IMR-90 (cell line): Measurements from ENCODE around the gene ERMN. TPM values are rescaled to one million over a fixed set of nuclear protein-coding genes. Genes with fewer than 3 reads are reported as not detected.

ENCODE experiments used
- ATAC-seq: fragments of 200-7000 bp; cut with Tn5 transposase; 2 replicates; pipeline ENCODE4 v1.9.1; 2020; ENCODE audit warnings: low read depth, mild to moderate bottlenecking, moderate library complexity
- BruUV-seq: library from RNA; stranded (reverse); fragments of 400-500 nt; replicated peaks from 2 replicates; lab custom pipeline; 2021; lab: Mats Ljungman, UMichigan
- CTCF ChIA-PET: fragments of 300-600 bp; formaldehyde crosslinking; extraction: SDS; loops from one replicate; lab custom pipeline; 2021; ENCODE audit warnings: antibody characterized with exemption; lab: Yijun Ruan, JAX
- POLR2A ChIA-PET: fragments of 300-600 bp; sonication (Branson Sonifier 250); formaldehyde crosslinking; loops from one replicate; lab custom pipeline; 2022; ENCODE audit warnings: antibody characterized with exemption; ENCODE audit not compliant: unreplicated experiment; lab: Charles Lee
- DNase-seq: peaks from one replicate; pipeline ENCODE4 v3.0.0; 2013
- H2AFZ ChIP-seq: replicated peaks from 2 replicates; pipeline ENCODE3; 2013; ENCODE audit warnings: low read length, mild to moderate bottlenecking; ENCODE audit not compliant: poor library complexity
- H2AK5ac ChIP-seq: 2 replicates; pipeline ENCODE4 v1.6.1; 2013; ENCODE audit warnings: low read depth, low read length, inconsistent platforms
- H2AK9ac ChIP-seq: replicated peaks from 2 replicates; pipeline ENCODE3; 2013; ENCODE audit warnings: mild to moderate bottlenecking, low read depth, low read length, moderate library complexity; ENCODE audit not compliant: poor library complexity
- H2BK120ac ChIP-seq: 2 replicates; pipeline ENCODE4 v1.6.1; 2013; ENCODE audit warnings: low read depth, low read length, inconsistent platforms
- H2BK15ac ChIP-seq: 3 replicates; pipeline ENCODE4 v1.6.1; 2013; ENCODE audit warnings: low read depth, low read length, inconsistent platforms
- H2BK20ac ChIP-seq: 2 replicates; pipeline ENCODE4 v1.6.1; 2013; ENCODE audit warnings: low read depth, mild to moderate bottlenecking, inconsistent platforms, low read length, moderate library complexity
- H2BK5ac ChIP-seq: 2 replicates; pipeline ENCODE4 v1.6.1; 2013; ENCODE audit warnings: mild to moderate bottlenecking, low read depth, low read length, inconsistent platforms; ENCODE audit not compliant: poor library complexity, severe bottlenecking
- H3K14ac ChIP-seq: replicated peaks from 2 replicates; pipeline ENCODE4 v1.6.1; 2013; ENCODE audit warnings: low read depth, low read length, inconsistent platforms
- H3K18ac ChIP-seq: 2 replicates; pipeline ENCODE4 v1.6.1; 2013; ENCODE audit warnings: low read depth, low read length, control low read depth
- H3K23ac ChIP-seq: 2 replicates; pipeline ENCODE4 v1.6.1; 2013; ENCODE audit warnings: low read depth, low read length, inconsistent platforms
- H3K27ac ChIP-seq: 2 replicates; pipeline ENCODE4 v1.5.1; 2013; ENCODE audit warnings: mild to moderate bottlenecking, control low read depth, low read length; ENCODE audit not compliant: insufficient read depth
- H3K27me3 ChIP-seq: 2 replicates; pipeline ENCODE4 v1.6.1; 2013; ENCODE audit warnings: low read length; ENCODE audit not compliant: control insufficient read depth, insufficient read depth
- H3K36me3 ChIP-seq: 2 replicates; pipeline ENCODE4 v1.6.1; 2013; ENCODE audit warnings: low read length, mixed read lengths; ENCODE audit not compliant: control insufficient read depth, insufficient read depth
- H3K4ac ChIP-seq: 2 replicates; pipeline ENCODE4 v1.6.1; 2013; ENCODE audit warnings: low read depth, low read length, inconsistent platforms
- H3K4me1 ChIP-seq: 2 replicates; pipeline ENCODE4 v1.6.1; 2013; ENCODE audit warnings: low read length, mixed read lengths; ENCODE audit not compliant: control insufficient read depth, insufficient read depth
- H3K4me2 ChIP-seq: 2 replicates; pipeline ENCODE4 v1.6.1; 2013; ENCODE audit warnings: low read depth, mild to moderate bottlenecking, control low read depth, low read length, moderate library complexity
- H3K4me3 ChIP-seq: 2 replicates; pipeline ENCODE4 v1.5.1; 2013; ENCODE audit warnings: low read depth, mild to moderate bottlenecking, control low read depth, low read length, moderate library complexity; ENCODE audit not compliant: insufficient read depth
- H3K56ac ChIP-seq: 2 replicates; pipeline ENCODE4 v1.6.1; 2013; ENCODE audit warnings: low read length, inconsistent platforms; ENCODE audit not compliant: insufficient read depth; ENCODE audit errors: extremely low read depth
- H3K79me1 ChIP-seq, 2 experiments: 2 replicates each; pipeline ENCODE4 v1.6.1; 2013; ENCODE audit warnings: low read length in 2 of 2, inconsistent platforms in 1 of 2, low read depth in 1 of 2
- H3K9ac ChIP-seq: 2 replicates; pipeline ENCODE4 v1.6.1; 2013; ENCODE audit warnings: low read depth, low read length, control low read depth
- H3K9me1 ChIP-seq: 2 replicates; pipeline ENCODE4 v1.6.1; 2013; ENCODE audit warnings: low read length, inconsistent platforms; ENCODE audit not compliant: insufficient read depth
- H3K9me3 ChIP-seq: 2 replicates; pipeline ENCODE4 v1.6.1; 2013; ENCODE audit warnings: low read length; ENCODE audit not compliant: control insufficient read depth, insufficient read depth
- H4K20me1 ChIP-seq: 2 replicates; pipeline ENCODE4 v1.6.1; 2013; ENCODE audit warnings: low read length, inconsistent platforms; ENCODE audit not compliant: insufficient read depth
- H4K5ac ChIP-seq: 2 replicates; pipeline ENCODE4 v1.6.1; 2013; ENCODE audit warnings: mild to moderate bottlenecking, low read depth, low read length, control low read depth
- H4K8ac ChIP-seq, 2 experiments: 2 replicates each; pipeline ENCODE4 v1.6.1; 2013; ENCODE audit warnings: low read depth in 2 of 2, low read length in 2 of 2, control low read depth in 1 of 2, inconsistent platforms in 1 of 2
- H4K91ac ChIP-seq: 2 replicates; pipeline ENCODE4 v1.6.1; 2013; ENCODE audit warnings: low read depth, low read length, inconsistent platforms; ENCODE audit not compliant: insufficient read depth
- CEBPB ChIP-seq: IDR thresholded peaks from 2 replicates; pipeline ENCODE4 v1.6.1; 2012; ENCODE audit warnings: low read depth, low read length, improper control_type of control experiment
- FOS ChIP-seq: fragments of 150-350 bp; IDR thresholded peaks from 2 replicates; pipeline ENCODE4 v1.6.1; 2016; ENCODE audit warnings: low read depth, low read length
- MAFK ChIP-seq: IDR thresholded peaks from 2 replicates; pipeline ENCODE4 v1.6.1; 2012; ENCODE audit warnings: low read depth, low read length, improper control_type of control experiment
- MAZ ChIP-seq: IDR thresholded peaks from 2 replicates; pipeline ENCODE4 v1.6.1; 2012; ENCODE audit warnings: low read depth, mild to moderate bottlenecking, low read length, improper control_type of control experiment, moderate library complexity, borderline replicate concordance
- MXI1 ChIP-seq: IDR thresholded peaks from 2 replicates; pipeline ENCODE4 v1.6.1; 2012; ENCODE audit warnings: low read depth, mild to moderate bottlenecking, low read length, moderate library complexity, borderline replicate concordance
- NFE2L2 ChIP-seq: fragments of 150-350 bp; IDR thresholded peaks from 2 replicates; pipeline ENCODE4 v1.6.1; 2016; ENCODE audit warnings: low read depth, mild to moderate bottlenecking, low read length
- POLR2A ChIP-seq: IDR thresholded peaks from 2 replicates; pipeline ENCODE4 v1.6.1; 2012; ENCODE audit warnings: mild to moderate bottlenecking, low read depth, low read length
- RAD21 ChIP-seq: IDR thresholded peaks from 2 replicates; pipeline ENCODE4 v1.6.1; 2012; ENCODE audit warnings: low read length, improper control_type of control experiment
- RCOR1 ChIP-seq: IDR thresholded peaks from 2 replicates; pipeline ENCODE4 v1.6.1; 2012; ENCODE audit warnings: mild to moderate bottlenecking, low read length, improper control_type of control experiment; ENCODE audit not compliant: insufficient replicate concordance
- SMC3 ChIP-seq: fragments of 150-350 bp; IDR thresholded peaks from 2 replicates; pipeline ENCODE4 v1.6.1; 2016; ENCODE audit warnings: low read depth, mild to moderate bottlenecking, antibody characterized with exemption, low read length, moderate library complexity
- USF2 ChIP-seq: fragments of 150-350 bp; IDR thresholded peaks from 2 replicates; pipeline ENCODE4 v1.6.1; 2017; ENCODE audit warnings: mild to moderate bottlenecking, antibody characterized with exemption, low read length, low read depth
- WGBS, 2 experiments: methylation state at CpG; one replicate each; pipeline versions ENCODE4 v1.1.5 to v1.1.7; 2013; ENCODE audit warnings: missing lambda C conversion rate in 2 of 2; ENCODE audit not compliant: insufficient read length in 1 of 2; ENCODE audit errors: extremely low coverage in 2 of 2; 5-methylcytosine and 5-hydroxymethylcytosine counted together
- dilution Hi-C: fragments of 300-500 bp; cut with HindIII; formaldehyde crosslinking; loops from one replicate; pipeline ENCODE4 v1.14.3; 2018; ENCODE audit warnings: low sequenced_read_pairs; ENCODE audit not compliant: unreplicated experiment
- in situ Hi-C: fragments of 300-500 bp; cut with MboI; formaldehyde crosslinking; loops from 3 replicates; pipeline ENCODE4 v1.14.3; 2019; ENCODE audit warnings: low sequenced_read_pairs, inconsistent platforms, mixed read lengths
- intact Hi-C: fragments of 100-400 bp; cut with micrococcal nuclease; formaldehyde crosslinking; loops from 2 replicates; pipeline ENCODE4 v1.10.0; 2022
- polyA plus RNA-seq, 3 experiments: library from polyadenylated mRNA; depleted of rRNA; stranded (reverse); fragments of >200 nt; gene quantifications; 2 replicates each; pipeline ENCODE4 v1.2.3, GENCODE V29; 2012; ENCODE audit warnings: low replicate concordance in 1 of 3
- total RNA-seq: library from RNA; depleted of rRNA; stranded (reverse); fragments of >200 nt; gene quantifications from 2 replicates; pipeline ENCODE4 v1.2.3, GENCODE V29; 2012
- TF ChIP-seq, protein P1 (sequence below): fragments of 150-350 bp; IDR thresholded peaks from 2 replicates; pipeline ENCODE4 v1.6.1; 2016; ENCODE audit warnings: low read depth, mild to moderate bottlenecking, low read length, moderate library complexity, borderline replicate concordance
- TF ChIP-seq, protein P2 (sequence below): conservative IDR thresholded peaks from 2 replicates; pipeline ENCODE4 v1.5.1; 2012; ENCODE audit warnings: mild to moderate bottlenecking, low read depth, low read length, improper control_type of control experiment

ERMN gene
- total and polyA plus RNA-seq, 2 of the 4 experiments (the other 2 are of a cell fraction), result not detected

DNA sequence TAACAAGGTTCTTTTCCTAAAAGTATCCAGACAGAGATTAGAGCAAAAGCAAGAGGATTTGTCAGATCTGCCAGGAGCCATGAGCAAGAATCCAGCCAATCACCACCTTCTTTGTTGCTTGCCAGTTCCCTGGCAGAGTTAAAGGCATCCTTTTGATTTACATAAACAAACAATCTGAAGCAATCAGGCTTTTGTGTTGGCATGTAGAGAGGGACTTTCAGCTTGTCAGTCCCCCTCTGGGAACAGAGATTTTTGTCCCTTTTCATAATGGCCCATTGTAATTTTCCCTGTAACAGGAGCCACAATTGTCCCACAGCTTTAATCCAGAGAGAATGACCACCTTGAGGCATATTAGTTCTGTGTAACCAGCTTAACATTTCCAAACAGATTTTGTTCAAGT, at the start of gene ERMN (continued):
- TF ChIP-seq, protein P1, sequence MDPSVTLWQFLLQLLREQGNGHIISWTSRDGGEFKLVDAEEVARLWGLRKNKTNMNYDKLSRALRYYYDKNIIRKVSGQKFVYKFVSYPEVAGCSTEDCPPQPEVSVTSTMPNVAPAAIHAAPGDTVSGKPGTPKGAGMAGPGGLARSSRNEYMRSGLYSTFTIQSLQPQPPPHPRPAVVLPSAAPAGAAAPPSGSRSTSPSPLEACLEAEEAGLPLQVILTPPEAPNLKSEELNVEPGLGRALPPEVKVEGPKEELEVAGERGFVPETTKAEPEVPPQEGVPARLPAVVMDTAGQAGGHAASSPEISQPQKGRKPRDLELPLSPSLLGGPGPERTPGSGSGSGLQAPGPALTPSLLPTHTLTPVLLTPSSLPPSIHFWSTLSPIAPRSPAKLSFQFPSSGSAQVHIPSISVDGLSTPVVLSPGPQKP, result no peak

GRCh38 chr2:157375384-157375783, 49.8 kb upstream of the ERMN start:
- Histone ChIP-seq H3K9ac (no peak overlapping the region), H3K4me2 (no peak overlapping the region), H3K23ac (no peak overlapping the region), H4K91ac (no peak overlapping the region), H3K9me1 (no peaks in the 10 kb centered on the region), H3K4ac (no peak overlapping the region), H3K18ac (no peak overlapping the region), H3K27ac (no peak overlapping the region), H3K56ac (no peak overlapping the region), H3K4me1 (no peaks in the 10 kb centered on the region), H3K36me3 (no peaks in the 10 kb centered on the region), H2BK20ac (no peak overlapping the region), H2AK5ac (no peak overlapping the region), H2BK15ac (no peak overlapping the region), H2BK120ac (no peak overlapping the region), H4K8ac (no peak overlapping the region), H3K4me3 (no peak overlapping the region), H2AK9ac (no peak overlapping the region), H3K27me3 (no peaks in the 10 kb centered on the region), H3K79me1 (no peaks in the 10 kb centered on the region), H3K9me3 (no peaks in the 10 kb centered on the region), H3K14ac (no peak overlapping the region), H2AFZ (no peak overlapping the region), H4K20me1 (no peaks in the 10 kb centered on the region), H4K5ac (no peak overlapping the region), H2BK5ac (no peak overlapping the region)
- dilution Hi-C loops (no loop called here), intact Hi-C loops (no loop called here), in situ Hi-C loops (no loop called here)
- no peak for ATAC-seq
- BruUV-seq, result no TSS peak
- no CpG with 5 or more reads among the region's 1 CpG for WGBS, 2 experiments
- POLR2A ChIA-PET, result no interaction called here
- DNase-seq, result no peak
- CTCF ChIA-PET, result no interaction called here
- TF ChIP-seq POLR2A, result no peak
- TF ChIP-seq, protein P1, result no peak
- TF ChIP-seq MXI1, result no peak
- TF ChIP-seq RCOR1, result no peak
- no peak for TF ChIP-seq SMC3
- no peak for TF ChIP-seq MAZ
- TF ChIP-seq, protein P2, sequence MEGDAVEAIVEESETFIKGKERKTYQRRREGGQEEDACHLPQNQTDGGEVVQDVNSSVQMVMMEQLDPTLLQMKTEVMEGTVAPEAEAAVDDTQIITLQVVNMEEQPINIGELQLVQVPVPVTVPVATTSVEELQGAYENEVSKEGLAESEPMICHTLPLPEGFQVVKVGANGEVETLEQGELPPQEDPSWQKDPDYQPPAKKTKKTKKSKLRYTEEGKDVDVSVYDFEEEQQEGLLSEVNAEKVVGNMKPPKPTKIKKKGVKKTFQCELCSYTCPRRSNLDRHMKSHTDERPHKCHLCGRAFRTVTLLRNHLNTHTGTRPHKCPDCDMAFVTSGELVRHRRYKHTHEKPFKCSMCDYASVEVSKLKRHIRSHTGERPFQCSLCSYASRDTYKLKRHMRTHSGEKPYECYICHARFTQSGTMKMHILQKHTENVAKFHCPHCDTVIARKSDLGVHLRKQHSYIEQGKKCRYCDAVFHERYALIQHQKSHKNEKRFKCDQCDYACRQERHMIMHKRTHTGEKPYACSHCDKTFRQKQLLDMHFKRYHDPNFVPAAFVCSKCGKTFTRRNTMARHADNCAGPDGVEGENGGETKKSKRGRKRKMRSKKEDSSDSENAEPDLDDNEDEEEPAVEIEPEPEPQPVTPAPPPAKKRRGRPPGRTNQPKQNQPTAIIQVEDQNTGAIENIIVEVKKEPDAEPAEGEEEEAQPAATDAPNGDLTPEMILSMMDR, result no peak
- no peak for TF ChIP-seq MAFK
- TF ChIP-seq CEBPB, result no peak
- TF ChIP-seq USF2, result no peak
- no peak for TF ChIP-seq FOS
- TF ChIP-seq NFE2L2, result no peak
- TF ChIP-seq RAD21, result no peak
